K562 (cell line): ENCODE measurements around the gene TEX51. TPM values are rescaled to one million over a fixed set of nuclear protein-coding genes. Genes with fewer than 3 reads are reported as not detected.

Source experiments
- ATAC-seq: fragments of 200-7000 bp; cut with Tn5 transposase; 3 replicates; pipeline ENCODE4 v1.9.1; 2020; ENCODE audit warnings: moderate library complexity
- BruUV-seq: library from RNA; stranded (reverse); fragments of 400-500 nt; replicated peaks from 2 replicates; lab custom pipeline; 2021; lab: Mats Ljungman, UMichigan
- CTCF ChIA-PET: fragments of 300-600 bp; formaldehyde crosslinking; extraction: SDS; loops from one replicate; lab custom pipeline; 2021; ENCODE audit warnings: low intra/inter-chr PET ratio; lab: Yijun Ruan, JAX
- POLR2A ChIA-PET: fragments of 300-600, 350-650 bp; sonication (Branson Sonifier 250); formaldehyde crosslinking; extraction: SDS; loops from one replicate; lab custom pipeline; 2021; ENCODE audit warnings: antibody characterized with exemption, inconsistent platforms; lab: Yijun Ruan, JAX
- DNase-seq, 4 experiments: peaks; one replicate each; pipeline versions ENCODE4 v3.0.0 to v3.0.0-alpha.2; 2011 to 2018; ENCODE audit warnings: low spot score in 3 of 4, mixed read lengths in 3 of 4; ENCODE audit errors: extremely low read depth in 1 of 4
- FAIRE-seq: peaks from 2 replicates; lab custom pipeline; 2011; peaks lifted over from hg19 to GRCh38; lab: Jason Lieb, UNC
- H2AFZ ChIP-seq: 2 replicates; pipeline ENCODE4 v1.6.0; 2011; ENCODE audit warnings: low read depth, low read length, control low read depth, inconsistent platforms
- H3K27ac ChIP-seq: fragments of 200-600 bp; 3 replicates; pipeline ENCODE4 v1.8.0; 2011; ENCODE audit warnings: low read depth, mild to moderate bottlenecking, control low read depth, inconsistent platforms, low read length, moderate library complexity, mixed read lengths; ENCODE audit errors: extremely low read depth
- H3K27me3 ChIP-seq, 2 experiments: fragments of 300-600 bp in 1 of 2; 2 replicates in 1 of 2; 3 replicates in 1 of 2; pipeline versions ENCODE4 v1.6.0 to v1.8.0; 2011; ENCODE audit warnings: inconsistent platforms in 2 of 2, low read length in 2 of 2, mild to moderate bottlenecking in 1 of 2, mixed read lengths in 1 of 2, moderate library complexity in 1 of 2; ENCODE audit not compliant: control insufficient read depth in 2 of 2, insufficient read depth in 2 of 2
- H3K36me3 ChIP-seq: fragments of 300-600 bp; 3 replicates; pipeline ENCODE4 v1.8.0; 2011; ENCODE audit warnings: mild to moderate bottlenecking, low read length, inconsistent platforms; ENCODE audit not compliant: control insufficient read depth, insufficient read depth
- H3K4me1 ChIP-seq, 2 experiments: fragments of 200-600 bp in 1 of 2; replicated peaks in 1 of 2; 2 replicates in 1 of 2; 3 replicates in 1 of 2; pipeline versions ENCODE4 v1.5.1 to v1.8.0; 2011; ENCODE audit warnings: inconsistent platforms in 2 of 2, low read length in 2 of 2, mild to moderate bottlenecking in 1 of 2, mixed read lengths in 1 of 2, moderate library complexity in 1 of 2; ENCODE audit not compliant: control insufficient read depth in 2 of 2, insufficient read depth in 2 of 2
- H3K4me2 ChIP-seq: 2 replicates; pipeline ENCODE4 v1.6.1; 2011; ENCODE audit warnings: low read length, control low read depth, inconsistent platforms, mixed read lengths; ENCODE audit not compliant: insufficient read depth
- H3K4me3 ChIP-seq: fragments of 200-600 bp; sonication (generic), shearing (Covaris generic); 2 replicates; pipeline ENCODE4 v1.5.1; 2016; ENCODE audit warnings: control low read depth, inconsistent platforms
- H3K79me2 ChIP-seq: fragments of 200-600 bp; 3 replicates; pipeline ENCODE4 v1.8.0; 2011; ENCODE audit warnings: low read length, inconsistent platforms; ENCODE audit not compliant: control insufficient read depth, insufficient read depth
- H3K9ac ChIP-seq, 2 experiments: 2 replicates each; pipeline versions ENCODE4 v1.6.0 to v1.6.1; 2011; ENCODE audit warnings: low read depth in 2 of 2, low read length in 2 of 2, control low read depth in 1 of 2, inconsistent platforms in 1 of 2, mild to moderate bottlenecking in 1 of 2, mixed read lengths in 1 of 2; ENCODE audit not compliant: insufficient read depth in 1 of 2
- H3K9me1 ChIP-seq: one replicate; pipeline ENCODE4 v1.6.0; 2011; ENCODE audit warnings: inconsistent platforms, mild to moderate bottlenecking, low read length, moderate library complexity; ENCODE audit not compliant: control insufficient read depth, insufficient read depth
- H3K9me3 ChIP-seq: replicated peaks from 2 replicates; pipeline ENCODE4 v1.5.1; 2011; ENCODE audit warnings: low read depth, low read length, inconsistent platforms; ENCODE audit not compliant: control insufficient read depth, insufficient read depth
- H4K20me1 ChIP-seq: replicated peaks from 2 replicates; pipeline ENCODE4 v1.6.1; 2011; ENCODE audit warnings: low read length, inconsistent platforms, mixed read lengths; ENCODE audit not compliant: control insufficient read depth, insufficient read depth
- BHLHE40 ChIP-seq: IDR thresholded peaks from 2 replicates; pipeline ENCODE4 v1.6.1; 2011; ENCODE audit warnings: low read length, improper control_type of control experiment
- CAMTA2 ChIP-seq: fragments of 250-450 bp; sonication (Bioruptor Pico); conservative IDR thresholded peaks from 2 replicates; pipeline ENCODE4 v1.5.1; 2022
- CBX5 ChIP-seq: IDR thresholded peaks from 2 replicates; pipeline ENCODE4 v1.6.1; 2014; ENCODE audit warnings: low read depth, borderline replicate concordance
- FOXA1 ChIP-seq: fragments of 450-650 bp; IDR thresholded peaks from 2 replicates; pipeline ENCODE4 v1.6.1; 2016; ENCODE audit warnings: mild to moderate bottlenecking, borderline replicate concordance
- GATA2 ChIP-seq: sonication (generic); formaldehyde crosslinking; IDR thresholded peaks from 2 replicates; pipeline ENCODE4 v1.4.0; 2020; ENCODE audit warnings: mild to moderate bottlenecking, missing genetic modification reagents
- KLF16 ChIP-seq: IDR thresholded peaks from 2 replicates; pipeline ENCODE4 v1.6.1; 2016; ENCODE audit warnings: antibody characterized with exemption
- MNT ChIP-seq, 2 experiments: fragments of 450-650 bp; conservative IDR thresholded peaks; 2 replicates each; pipeline ENCODE4 v1.6.1; 2017; ENCODE audit warnings: mild to moderate bottlenecking in 2 of 2, moderate library complexity in 2 of 2
- MXD1 ChIP-seq: fragments of 250-450 bp; sonication (Bioruptor Pico); IDR thresholded peaks from 2 replicates; pipeline ENCODE4 v1.8.0; 2021; ENCODE audit warnings: borderline replicate concordance, mild to moderate bottlenecking, moderate library complexity; ENCODE audit not compliant: poor library complexity, severe bottlenecking
- NBN ChIP-seq: fragments of 450-650 bp; IDR thresholded peaks from 2 replicates; pipeline ENCODE4 v1.6.1; 2016; ENCODE audit warnings: low read depth, mild to moderate bottlenecking
- ZC3H8 ChIP-seq: fragments of 450-650 bp; IDR thresholded peaks from 2 replicates; pipeline ENCODE4 v1.6.1; 2017
- ZNF436 ChIP-seq: fragments of 250-450, 450-650 bp; sonication (Bioruptor Pico); formaldehyde crosslinking; IDR thresholded peaks from 2 replicates; pipeline ENCODE4 v1.7.0; 2020; ENCODE audit warnings: mild to moderate bottlenecking
- ZNF561 ChIP-seq: fragments of 450-650 bp; formaldehyde crosslinking; conservative IDR thresholded peaks from 2 replicates; pipeline ENCODE4 v1.4.0; 2020; ENCODE audit warnings: mild to moderate bottlenecking, moderate library complexity
- ZNF699 ChIP-seq: fragments of 250-450 bp; sonication (Bioruptor Pico); IDR thresholded peaks from 2 replicates; pipeline ENCODE4 v1.8.0; 2021; ENCODE audit warnings: mild to moderate bottlenecking, moderate library complexity; ENCODE audit not compliant: insufficient replicate concordance
- WGBS: fragments of 100-300 bp; shearing (Covaris generic); methylation state at CpG from one replicate; pipeline ENCODE4 v1.1.6; 2016; ENCODE audit warnings: low coverage, mixed read lengths; ENCODE audit not compliant: insufficient coverage; ENCODE audit errors: missing lambda C conversion rate; 5-methylcytosine and 5-hydroxymethylcytosine counted together
- in situ Hi-C: fragments of 300-500 bp; cut with MboI; formaldehyde crosslinking; loops from 4 replicates; pipeline ENCODE4 v1.15.0; 2018; ENCODE audit warnings: inconsistent platforms, mixed read lengths
- intact Hi-C: fragments of 100-400 bp; cut with micrococcal nuclease; formaldehyde crosslinking; loops from 2 replicates; pipeline ENCODE4 v1.14.2; 2022
- polyA plus RNA-seq, 8 experiments: library from polyadenylated mRNA; depleted of rRNA in 4 of 8; stranded (reverse) in 5 of 8; unstranded in 3 of 8; fragments of >200 nt; fragmentation: Nextera tagmentation in 2 of 8; fragmentation: Illumina TruSeq in 1 of 8; extraction: Ambion mirVana in 2 of 8; extraction: Trizol in 1 of 8; gene quantifications; 2 replicates each; pipeline versions ENCODE4 v1.2.1 to v1.2.3, GENCODE V29; 2011 to 2014; ENCODE audit warnings: inconsistent platforms in 1 of 8, missing spikeins in 1 of 8
- total RNA-seq, 7 experiments: library from RNA; depleted of rRNA in 6 of 7; stranded (reverse); fragments of >200 nt in 6 of 7; fragmentation: Illumina TruSeq in 2 of 7; extraction: Trizol in 2 of 7; gene quantifications; 2 replicates each; pipeline versions ENCODE4 v1.2.1 to v1.2.3, GENCODE V29; 2011 to 2021; ENCODE audit warnings: low replicate concordance in 1 of 7

Gene TEX51
- total and polyA plus RNA-seq, 9 of the 15 experiments (the other 6 are each of a cell fraction or from before 2014, with no cell fraction given), result not detected

GRCh38 chr2:126889496-126890135 is 9.1 kb upstream of the TEX51 start:
- ChIA-PET CTCF (no interaction called here), POLR2A (interaction anchor here (0.7 kb wide), 1 partner anchor 19 kb away, joined by 3 read pairs; no protein-coding TSS in a partner anchor)
- peaks cover 0 to 10% of the 10 kb centered on the region in 2 experiments; a peak in 2 of 5 replicates for H3K4me1 ChIP-seq
- H3K36me3 ChIP-seq, result no peaks in the 10 kb centered on the region
- in situ Hi-C loops, result no loop called here
- ATAC-seq, result no peak
- TF ChIP-seq NBN (no peak), MNT (conservative IDR thresholded peaks at IDR 0.05) (no peak)
- H2AFZ ChIP-seq, result no peak overlapping the region
- no peak overlapping the region for H3K27ac ChIP-seq
- DNase-seq, result no peak
- intact Hi-C loops, result loop anchor here (5.0 kb wide), 1 partner anchor 83 kb away; no protein-coding TSS in a partner anchor
- BruUV-seq, result no TSS peak
- H3K27me3 ChIP-seq, result peaks cover 7 to 49% of the 10 kb centered on the region in 2 experiments; a peak in 4 of 5 replicates
- no peaks in the 10 kb centered on the region for H3K79me2 ChIP-seq
- no peak overlapping the region for H3K4me3 ChIP-seq
- H3K9ac ChIP-seq, result no peak overlapping the region
- H4K20me1 ChIP-seq, result no peaks in the 10 kb centered on the region
- FAIRE-seq, result no peak
- WGBS, result 1% methylated on average over 8 of the region's 8 CpGs
- H3K4me2 ChIP-seq, result no peak overlapping the region
- H3K9me3 ChIP-seq, result no peaks in the 10 kb centered on the region
- H3K9me1 ChIP-seq, result peaks cover 4% of the 10 kb centered on the region

- H3K9ac ChIP-seq, result no peak overlapping the region
- H3K9me1 ChIP-seq, result peaks cover 4% of the 10 kb centered on the region
- DNase-seq, result no peak
- H3K4me1 ChIP-seq, result peaks cover 0 to 10% of the 10 kb centered on the region in 2 experiments; a peak in 2 of 5 replicates
- no peak overlapping the region for H3K4me3 ChIP-seq
- no peak overlapping the region for H2AFZ ChIP-seq
- intact Hi-C loops (no loop called here), in situ Hi-C loops (no loop called here)
- H3K4me2 ChIP-seq, result no peak overlapping the region
- CTCF ChIA-PET, result no interaction called here
- no peaks in the 10 kb centered on the region for H3K36me3 ChIP-seq
- 2% methylated on average over 5 of the region's 5 CpGs for WGBS
- H3K27ac ChIP-seq, result no peak overlapping the region
- H3K27me3 ChIP-seq, result peaks cover 7 to 44% of the 10 kb centered on the region in 2 experiments; a peak in 4 of 5 replicates
- ATAC-seq, result no peak
- POLR2A ChIA-PET, result interaction anchor here (0.7 kb wide), 1 partner anchor 20 kb away, joined by 3 read pairs; no protein-coding TSS in a partner anchor
- no peaks in the 10 kb centered on the region for H4K20me1 ChIP-seq
- FAIRE-seq, result no peak
- no peaks in the 10 kb centered on the region for H3K79me2 ChIP-seq
- no TSS peak for BruUV-seq
- no peaks in the 10 kb centered on the region for H3K9me3 ChIP-seq
- TF ChIP-seq MXD1 (no peak), CBX5 (no peak), FOXA1 (no peak), BHLHE40 (no peak), ZNF699 (CRISPR knock-in tag) (no peak), ZNF561 (CRISPR knock-in tag) (no peak), ZNF436 (CRISPR knock-in tag) (no peak), ZC3H8 (no peak), KLF16 (no peak), CAMTA2 (CRISPR knock-in tag) (no peak), GATA2 (CRISPR knock-in tag) (no peak)
Measured at GRCh38 chr2:126890136-126890510, 8.6 kb upstream of the TEX51 start.
